Effector memory CD4-positive, alpha-beta T cell (primary cell): ENCODE measurements around the gene SLC26A2.

Experiments used
- DNase-seq, 3 donors: peaks; one replicate each; pipeline ENCODE4 v3.0.0-alpha.2; 2020
- H3K27ac ChIP-seq: 2 replicates; pipeline ENCODE4 v1.7.0; 2013; ENCODE audit warnings: mild to moderate bottlenecking, low read length, moderate library complexity; ENCODE audit not compliant: insufficient read depth, poor library complexity, severe bottlenecking
- H3K27me3 ChIP-seq: replicated peaks from 2 replicates; pipeline ENCODE4 v1.7.0; 2013; ENCODE audit warnings: mild to moderate bottlenecking, low read length; ENCODE audit not compliant: insufficient read depth, control insufficient read depth, poor library complexity, severe bottlenecking
- H3K36me3 ChIP-seq: 2 replicates; pipeline ENCODE4 v1.7.0; 2013; ENCODE audit warnings: mild to moderate bottlenecking, low read length, moderate library complexity; ENCODE audit not compliant: control insufficient read depth, insufficient read depth
- H3K4me1 ChIP-seq: 2 replicates; pipeline ENCODE4 v1.7.0; 2013; ENCODE audit warnings: low read length, mild to moderate bottlenecking; ENCODE audit not compliant: control insufficient read depth, insufficient read depth, poor library complexity, severe bottlenecking
- H3K4me3 ChIP-seq: 2 replicates; pipeline ENCODE4 v1.7.0; 2013; ENCODE audit warnings: low read length, low read depth, mild to moderate bottlenecking; ENCODE audit not compliant: insufficient read depth, poor library complexity, severe bottlenecking
- H3K9me3 ChIP-seq: 2 replicates; pipeline ENCODE4 v1.7.0; 2013; ENCODE audit warnings: mild to moderate bottlenecking, low read length, moderate library complexity; ENCODE audit not compliant: control insufficient read depth

SLC26A2 gene

GRCh38 chr5:149922950-149923349 lies 37.6 kb upstream of the SLC26A2 start:
- no peaks in the 10 kb centered on the region for H3K27me3 ChIP-seq
- no peaks in the 10 kb centered on the region for H3K36me3 ChIP-seq
- H3K4me3 ChIP-seq = no peak overlapping the region
- H3K4me1 ChIP-seq = no peaks in the 10 kb centered on the region
- DNase-seq = no peak
- H3K9me3 ChIP-seq = no peaks in the 10 kb centered on the region
- H3K27ac ChIP-seq = no peak overlapping the region

GRCh38 chr5:149924486-149924885 lies 36.1 kb upstream of the SLC26A2 start:
- no peaks in the 10 kb centered on the region for H3K4me1 ChIP-seq
- H3K4me3 ChIP-seq = no peak overlapping the region
- DNase-seq = no peak
- no peaks in the 10 kb centered on the region for H3K9me3 ChIP-seq
- no peaks in the 10 kb centered on the region for H3K36me3 ChIP-seq
- H3K27ac ChIP-seq = no peak overlapping the region
- H3K27me3 ChIP-seq = no peaks in the 10 kb centered on the region

- DNase-seq = no peak
- H3K4me3 ChIP-seq = no peak overlapping the region
- no peaks in the 10 kb centered on the region for H3K36me3 ChIP-seq
- no peaks in the 10 kb centered on the region for H3K9me3 ChIP-seq
- H3K27ac ChIP-seq = no peak overlapping the region
- no peaks in the 10 kb centered on the region for H3K27me3 ChIP-seq
- H3K4me1 ChIP-seq = no peaks in the 10 kb centered on the region
Observed at GRCh38 chr5:149930043-149930748, 30.4 kb upstream of the SLC26A2 start.

GRCh38 chr5:149930749-149931574 lies 29.6 kb upstream of the SLC26A2 start:
- Histone ChIP-seq H3K9me3 (no peaks in the 10 kb centered on the region), H3K4me3 (no peak overlapping the region), H3K36me3 (no peaks in the 10 kb centered on the region), H3K4me1 (no peaks in the 10 kb centered on the region), H3K27me3 (no peaks in the 10 kb centered on the region), H3K27ac (no peak overlapping the region)
- no peak for DNase-seq

GRCh38 chr5:149931992-149932436 lies 28.5 kb upstream of the SLC26A2 start:
- no peak for DNase-seq
- H3K27ac ChIP-seq = no peak overlapping the region
- H3K27me3 ChIP-seq = no peaks in the 10 kb centered on the region
- H3K9me3 ChIP-seq = no peaks in the 10 kb centered on the region
- H3K36me3 ChIP-seq = no peaks in the 10 kb centered on the region
- no peak overlapping the region for H3K4me3 ChIP-seq
- no peaks in the 10 kb centered on the region for H3K4me1 ChIP-seq

- Histone ChIP-seq H3K27me3 (no peaks in the 10 kb centered on the region), H3K4me1 (no peaks in the 10 kb centered on the region), H3K9me3 (no peaks in the 10 kb centered on the region), H3K36me3 (no peaks in the 10 kb centered on the region), H3K4me3 (no peak overlapping the region), H3K27ac (no peak overlapping the region)
- DNase-seq = no peak
Observed at GRCh38 chr5:149932445-149933350, 27.9 kb upstream of the SLC26A2 start.

GRCh38 chr5:149935431-149935901 lies 25.1 kb upstream of the SLC26A2 start:
- no peak overlapping the region for H3K4me3 ChIP-seq
- H3K27ac ChIP-seq = no peak overlapping the region
- no peak for DNase-seq
- no peaks in the 10 kb centered on the region for H3K36me3 ChIP-seq
- no peaks in the 10 kb centered on the region for H3K9me3 ChIP-seq
- no peaks in the 10 kb centered on the region for H3K27me3 ChIP-seq
- no peaks in the 10 kb centered on the region for H3K4me1 ChIP-seq

GRCh38 chr5:149936044-149936699 lies 24.4 kb upstream of the SLC26A2 start:
- H3K27me3 ChIP-seq = no peaks in the 10 kb centered on the region
- H3K36me3 ChIP-seq = no peaks in the 10 kb centered on the region
- H3K27ac ChIP-seq = no peak overlapping the region
- no peak for DNase-seq
- H3K4me3 ChIP-seq = no peak overlapping the region
- H3K9me3 ChIP-seq = no peaks in the 10 kb centered on the region
- no peaks in the 10 kb centered on the region for H3K4me1 ChIP-seq

- Histone ChIP-seq H3K4me1 (no peaks in the 10 kb centered on the region), H3K9me3 (no peaks in the 10 kb centered on the region), H3K36me3 (no peaks in the 10 kb centered on the region), H3K27me3 (no peaks in the 10 kb centered on the region), H3K27ac (no peak overlapping the region), H3K4me3 (no peak overlapping the region)
- no peak for DNase-seq
Observed at GRCh38 chr5:149936700-149937091, 23.9 kb upstream of the SLC26A2 start.
